Renal cortical epithelial cell (primary cell): ENCODE measurements around the gene DPH5. TPM values are rescaled to one million over a fixed set of nuclear protein-coding genes. Genes with fewer than 3 reads are reported as not detected.

Source experiments
- DNase-seq: peaks from one replicate; pipeline ENCODE4 v3.0.0-alpha.2; 2011; ENCODE audit warnings: low read depth
- total RNA-seq: library from RNA; depleted of rRNA; stranded (reverse); fragments of >200 nt; gene quantifications from 2 replicates; pipeline ENCODE4 v1.2.3, GENCODE V29; 2014

The DPH5 gene
- total RNA-seq, 1 donor from 2014 or later = 27.7 TPM

DNA sequence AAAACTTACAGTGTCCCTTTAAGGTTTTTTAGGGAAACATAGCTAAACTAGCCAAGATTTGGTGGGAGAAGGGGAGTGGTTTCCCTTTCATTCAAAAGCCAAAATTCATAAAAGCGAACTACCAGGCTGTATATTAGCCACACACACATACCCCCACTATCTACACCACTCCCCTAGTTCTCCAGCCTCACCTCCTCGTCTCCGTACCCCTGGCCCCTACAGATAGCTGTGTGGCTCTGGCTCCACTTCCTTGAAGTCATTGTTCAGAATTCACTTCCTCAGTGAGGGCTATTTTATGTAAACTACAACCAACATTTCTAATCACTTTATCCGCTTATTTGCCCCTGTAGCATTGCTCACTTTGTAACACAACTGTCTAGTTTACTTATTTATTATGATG lies 5.3 kb upstream of the DPH5 start:
- DNase-seq = no peak

DNA sequence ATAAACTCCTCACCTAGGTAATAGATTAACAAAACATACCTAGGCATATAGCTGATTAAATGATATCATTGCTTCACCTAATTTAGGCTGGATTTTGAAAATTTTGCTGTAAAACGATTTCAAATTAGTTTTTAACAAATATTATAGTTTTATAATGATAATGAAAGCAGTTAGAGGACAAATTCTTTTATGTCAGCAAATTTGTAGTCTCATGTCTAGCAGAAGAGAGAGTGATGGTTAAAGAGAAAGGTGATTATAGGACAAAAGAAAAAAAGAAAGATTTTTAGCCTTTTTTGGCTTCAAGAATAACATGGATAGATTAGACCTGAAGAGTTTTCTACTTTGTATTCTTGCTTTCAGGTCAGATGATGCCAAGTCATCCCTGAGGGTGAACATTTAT lies 3.6 kb upstream of the DPH5 start:
- no peak for DNase-seq

DNA sequence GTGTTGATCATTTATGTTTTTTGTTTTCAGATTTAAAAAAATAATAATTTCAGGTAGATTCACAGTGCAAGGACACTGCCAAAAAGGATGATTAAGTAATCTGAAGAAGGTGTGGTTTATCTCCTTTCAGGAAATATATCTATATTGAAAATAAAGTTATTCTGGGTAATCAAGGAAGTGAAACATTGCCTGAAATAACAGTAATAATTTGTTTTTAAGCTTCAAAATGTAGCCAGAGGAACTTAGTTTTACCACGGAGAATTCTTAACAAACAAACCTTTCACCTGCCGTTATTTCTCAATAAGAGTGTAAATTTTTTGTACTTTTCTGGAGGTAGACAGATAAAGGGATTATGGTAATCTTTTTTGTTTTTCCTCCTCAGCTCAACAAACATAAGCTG lies 2.9 kb upstream of the DPH5 start:
- no peak for DNase-seq

DNA sequence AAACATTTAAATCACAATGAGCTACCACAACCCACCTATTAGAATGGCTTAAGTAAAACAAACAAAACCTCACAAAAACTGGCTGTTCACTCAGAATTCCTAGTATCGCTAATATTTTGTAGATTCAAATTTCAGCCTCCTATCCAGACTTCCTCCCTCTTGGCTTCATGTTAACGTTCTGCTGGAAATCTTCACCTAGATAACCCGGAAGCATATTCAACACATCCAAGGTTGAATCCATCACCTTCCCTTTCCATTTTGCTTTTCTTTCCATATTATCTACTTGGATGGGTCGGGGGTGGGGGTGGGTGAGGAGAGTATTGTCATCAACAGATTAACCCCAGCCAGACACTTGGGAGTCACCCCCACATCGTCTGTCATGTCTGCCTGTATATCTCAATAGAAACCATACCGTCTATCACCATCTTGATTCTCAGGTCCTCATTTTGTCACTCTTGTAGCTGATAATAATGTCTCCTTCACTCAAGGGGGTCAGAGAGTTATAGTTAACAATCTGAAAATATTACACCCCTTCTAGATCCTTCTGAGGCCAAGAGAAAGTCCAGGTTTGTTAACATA lies 1.7 kb upstream of the DPH5 start:
- DNase-seq = no peak

DNA sequence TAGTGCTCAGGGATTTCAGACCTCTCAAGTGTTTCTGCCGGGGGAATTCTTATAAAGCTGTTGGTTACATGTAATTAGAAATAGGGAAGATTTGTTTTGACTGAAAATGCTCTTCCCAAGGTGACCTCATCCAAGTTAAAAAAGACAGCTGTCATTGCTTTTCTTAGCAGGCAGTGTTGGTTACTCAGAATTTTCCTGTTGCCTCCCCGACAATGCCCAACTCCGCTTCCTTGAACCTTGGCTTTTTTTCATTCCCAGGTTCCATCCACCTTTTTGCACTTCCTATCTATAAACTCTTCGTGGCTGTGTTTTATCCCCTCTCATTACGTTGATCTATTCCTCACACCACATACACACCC lies 825 bp upstream of the DPH5 start:
- no peak for DNase-seq

DNA sequence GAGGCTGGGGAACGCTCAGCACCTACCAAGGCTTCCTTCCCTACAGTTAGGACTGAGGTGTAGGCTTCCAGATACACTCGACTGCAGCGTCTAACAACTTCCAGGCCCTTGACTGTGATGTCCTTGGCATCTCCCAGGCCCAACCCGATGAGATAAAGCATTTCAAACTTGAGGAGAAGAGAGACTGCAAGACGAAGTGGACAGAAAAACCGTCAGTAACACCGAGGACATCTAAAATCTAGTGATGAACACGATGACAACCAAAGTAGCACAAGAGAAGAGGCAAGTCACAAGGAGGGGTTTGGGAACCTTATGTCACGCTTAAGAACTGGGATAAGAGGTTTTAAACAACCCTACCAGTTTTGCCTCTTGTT lies 314 bp downstream of the DPH5 start:
- DNase-seq = peak; percentile 27

DNA sequence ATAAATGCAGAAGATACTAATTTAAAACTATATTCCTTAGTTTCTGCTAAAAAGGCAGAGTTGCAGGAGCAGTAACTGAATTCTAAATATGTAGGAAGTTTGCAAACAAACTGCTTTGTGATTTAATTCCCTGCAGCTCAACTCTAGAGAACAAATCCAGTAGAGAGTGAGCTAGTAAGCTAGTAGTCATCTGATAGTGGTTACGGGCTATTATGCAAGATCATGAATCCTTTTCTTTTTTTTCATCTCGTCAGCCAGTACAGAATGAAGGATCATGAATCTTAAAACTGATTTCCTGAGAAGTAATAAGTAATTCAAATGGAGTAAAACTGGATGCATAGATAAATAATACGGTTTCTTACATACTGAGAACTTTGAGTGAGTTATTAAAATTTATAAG lies 3.3 kb downstream of the DPH5 start:
- peak; percentile 61 for DNase-seq

DNA sequence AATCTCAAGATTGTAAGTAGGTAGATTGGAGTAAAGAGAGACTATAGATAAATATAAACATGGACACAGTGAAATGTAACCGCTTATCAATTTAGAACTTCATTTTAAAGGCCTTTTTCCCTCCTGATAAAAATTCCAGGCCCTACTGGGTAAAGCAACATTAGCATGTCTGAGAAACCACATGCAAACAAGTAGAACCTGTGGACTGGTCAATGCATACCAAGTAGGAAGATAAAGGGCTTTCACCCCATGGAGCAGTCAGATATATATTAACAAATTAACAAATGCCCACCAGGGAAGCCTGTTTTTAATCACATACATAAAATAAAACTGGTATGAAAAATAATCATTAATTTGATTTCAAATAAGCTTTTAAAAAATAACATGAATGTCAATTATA lies 8.1 kb downstream of the DPH5 start:
- DNase-seq = no peak

DNA sequence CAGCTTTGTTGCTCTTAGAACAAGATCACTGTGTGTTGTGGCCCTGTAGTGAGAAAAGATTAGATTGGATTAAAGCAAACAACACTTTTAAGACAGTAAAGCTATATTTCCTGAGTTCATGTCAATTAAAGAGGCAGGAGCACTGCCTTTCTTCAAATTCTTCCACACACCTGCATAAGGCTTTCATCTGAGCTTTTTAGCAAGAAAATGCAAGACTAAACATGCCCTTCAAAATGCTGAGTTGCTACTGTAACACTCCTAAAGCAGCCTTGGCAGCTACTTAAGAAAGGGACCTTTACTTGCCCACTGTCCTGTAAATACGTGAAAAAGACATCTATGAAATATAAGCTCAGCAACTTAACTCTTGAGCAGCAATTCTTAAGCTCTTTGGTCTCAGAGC lies 11.8 kb downstream of the DPH5 start:
- DNase-seq = no peak

DNA sequence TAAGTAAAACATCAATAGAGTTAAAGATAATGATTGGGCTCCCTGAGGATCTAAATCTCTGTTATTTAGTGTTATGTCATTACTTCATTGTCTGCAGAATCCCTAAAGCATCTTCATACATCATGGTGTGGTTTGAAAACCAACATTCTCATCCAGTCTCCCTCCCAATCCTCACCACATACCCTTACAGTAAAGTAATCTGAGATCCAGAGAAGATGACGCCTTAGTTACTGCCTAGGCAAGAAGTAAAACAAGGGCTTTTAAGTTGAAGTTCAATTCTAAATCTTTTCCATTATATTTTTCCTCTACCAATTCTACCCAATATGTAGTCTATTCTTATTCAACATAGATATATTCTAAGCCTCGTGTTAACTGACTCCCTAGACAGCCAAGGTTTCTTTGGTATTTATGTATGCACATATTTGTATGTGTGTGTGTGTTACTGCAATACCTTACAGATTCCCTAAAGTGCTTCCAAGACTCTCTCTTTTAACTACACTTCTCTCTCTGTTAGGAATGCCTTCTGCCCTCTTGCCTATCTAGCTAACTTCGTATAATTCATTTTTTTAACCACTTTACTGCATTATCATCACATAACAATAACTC lies 17.3 kb downstream of the DPH5 start:
- DNase-seq = no peak

DNA sequence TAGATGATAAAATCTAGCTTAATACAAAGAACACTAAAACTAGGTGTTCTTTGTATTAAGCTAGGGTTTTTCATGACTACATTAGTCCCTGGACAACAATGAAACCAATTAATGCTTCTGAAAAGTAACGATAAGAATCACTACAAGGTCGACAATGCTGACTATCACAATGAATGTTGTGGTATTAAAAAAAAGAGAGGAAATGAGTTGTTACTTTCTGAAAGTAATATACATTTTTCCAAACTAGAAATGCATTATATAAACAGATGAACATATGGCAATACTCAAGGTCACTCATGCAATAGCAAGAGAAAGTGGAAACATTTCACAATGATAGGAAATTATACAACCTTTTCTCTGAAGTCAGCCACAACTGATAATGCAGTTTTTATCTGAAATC lies 19.0 kb downstream of the DPH5 start:
- no peak for DNase-seq

DNA sequence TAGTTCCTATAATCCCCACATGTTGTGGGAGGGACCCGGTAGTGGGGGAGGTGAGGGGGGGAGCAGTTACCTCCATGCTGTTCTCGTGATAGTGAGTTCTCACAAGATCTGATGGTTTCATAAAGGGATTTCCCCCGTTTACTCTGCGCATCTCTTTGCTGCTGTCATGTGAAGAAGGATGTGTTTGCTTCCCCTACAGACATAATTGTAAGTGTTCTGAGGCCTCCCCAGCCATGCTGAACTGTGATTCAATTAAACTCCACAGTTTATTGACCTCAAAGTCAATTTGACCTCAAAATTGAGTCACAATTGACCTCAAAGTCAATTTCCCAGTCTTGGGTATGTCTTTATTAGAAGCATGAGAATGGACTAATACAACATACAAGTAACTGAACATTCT lies 19.7 kb downstream of the DPH5 start:
- DNase-seq = peak; percentile 67

DNA sequence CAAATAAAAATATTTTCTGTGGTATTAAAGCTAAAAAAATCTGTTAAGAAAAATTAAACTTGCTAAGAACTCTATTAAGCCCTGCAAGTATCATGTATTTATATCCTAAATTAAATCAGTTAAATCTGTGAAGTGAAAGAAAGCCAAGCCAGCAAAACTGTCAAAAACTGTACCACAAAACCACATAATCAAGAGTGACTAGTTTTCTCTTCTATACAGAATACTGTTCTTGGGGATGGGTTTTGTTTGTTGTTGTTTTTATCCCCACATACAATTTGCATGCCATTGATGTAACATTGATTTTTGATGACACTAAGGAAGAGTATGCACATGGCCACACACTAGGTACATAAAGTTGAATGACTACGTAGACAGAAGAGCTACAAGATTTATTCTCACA lies 20.4 kb downstream of the DPH5 start:
- no peak for DNase-seq

DNA sequence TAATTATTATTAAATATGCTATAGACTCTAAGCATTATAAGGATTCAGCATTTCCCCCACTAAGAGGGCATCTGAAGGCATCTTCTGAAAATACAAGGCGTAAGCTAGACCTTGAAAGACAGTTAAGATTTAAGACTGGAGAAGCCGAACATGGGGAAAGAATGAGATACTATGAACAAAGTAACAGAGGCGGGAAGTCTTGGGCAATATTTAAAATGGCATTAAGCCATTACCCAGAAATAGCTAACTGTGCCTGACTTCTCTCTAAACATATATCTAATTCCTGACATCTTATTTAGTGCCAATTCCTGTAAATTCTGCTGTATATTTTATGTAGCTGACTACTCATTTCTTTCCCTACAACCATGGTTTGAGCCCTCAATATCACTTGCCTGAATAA lies 20.9 kb downstream of the DPH5 start:
- peak; percentile 30 for DNase-seq

DNA sequence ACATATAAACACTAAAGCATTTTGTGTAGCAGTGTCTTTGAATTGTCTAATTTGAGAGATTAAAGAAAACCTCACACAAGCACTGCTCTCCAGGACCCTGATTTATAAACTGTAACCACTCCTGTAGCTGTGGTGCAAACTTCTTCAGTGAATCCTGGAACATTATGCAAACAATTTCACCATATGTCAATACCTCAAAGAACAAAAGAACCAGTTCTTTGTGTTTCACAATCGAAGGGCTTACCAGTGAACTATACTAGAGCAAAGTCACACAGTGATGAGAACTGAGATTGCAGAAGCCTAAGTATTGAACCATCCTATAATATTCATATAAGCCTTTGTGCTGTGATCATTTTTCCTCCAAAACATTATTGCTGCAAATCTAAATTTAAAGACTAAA lies 21.5 kb downstream of the DPH5 start:
- peak; percentile 85 for DNase-seq

DNA sequence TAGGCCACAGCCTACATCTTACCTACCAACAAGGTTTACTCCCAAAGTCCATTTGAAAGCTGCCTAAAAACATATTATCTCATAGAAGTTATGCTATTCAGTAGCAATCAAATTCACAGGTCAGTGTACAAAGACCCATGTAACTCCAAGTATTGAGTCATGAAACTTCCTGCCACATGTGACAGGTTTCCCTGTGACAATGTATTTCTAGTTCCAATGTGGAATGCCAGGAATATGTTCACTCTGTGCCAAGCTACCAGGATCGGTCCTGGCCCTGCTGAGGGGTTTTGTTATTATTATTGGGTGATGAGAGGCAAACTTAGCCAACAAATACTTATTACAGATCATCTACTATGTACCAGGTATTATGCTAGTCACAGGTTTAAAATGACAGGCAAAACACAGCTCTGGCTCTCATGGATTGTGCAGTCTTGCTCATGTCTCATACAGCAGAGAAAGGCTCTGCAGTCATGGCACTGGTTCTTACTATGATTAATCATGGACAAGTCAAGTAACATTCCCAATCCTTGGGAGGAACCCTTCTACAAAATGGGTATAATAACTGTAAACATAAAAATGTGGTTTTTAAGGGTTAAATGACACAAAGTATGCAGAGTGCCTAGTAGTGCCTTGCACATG lies 22.5 kb downstream of the DPH5 start:
- peak; percentile 30 for DNase-seq

DNA sequence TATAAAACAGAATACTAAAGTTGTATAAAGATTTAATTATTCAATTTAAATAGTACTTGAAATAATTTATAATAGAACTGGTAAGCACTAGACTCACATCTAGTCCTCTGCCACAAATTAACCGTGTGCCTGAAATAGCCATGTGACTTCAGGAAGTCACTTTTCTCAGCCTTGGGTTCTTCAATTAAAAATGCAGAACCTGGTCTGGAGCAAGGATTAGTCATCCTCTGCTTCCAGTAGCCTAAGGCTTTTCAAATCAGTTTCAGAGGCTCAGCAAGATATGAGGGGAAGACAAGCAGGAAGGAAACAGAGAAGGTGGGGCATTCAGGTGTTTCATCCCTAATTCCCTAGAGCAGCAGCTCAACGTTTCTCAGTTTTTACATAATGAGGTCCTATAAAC lies 23.0 kb downstream of the DPH5 start:
- DNase-seq = peak; percentile 91

DNA sequence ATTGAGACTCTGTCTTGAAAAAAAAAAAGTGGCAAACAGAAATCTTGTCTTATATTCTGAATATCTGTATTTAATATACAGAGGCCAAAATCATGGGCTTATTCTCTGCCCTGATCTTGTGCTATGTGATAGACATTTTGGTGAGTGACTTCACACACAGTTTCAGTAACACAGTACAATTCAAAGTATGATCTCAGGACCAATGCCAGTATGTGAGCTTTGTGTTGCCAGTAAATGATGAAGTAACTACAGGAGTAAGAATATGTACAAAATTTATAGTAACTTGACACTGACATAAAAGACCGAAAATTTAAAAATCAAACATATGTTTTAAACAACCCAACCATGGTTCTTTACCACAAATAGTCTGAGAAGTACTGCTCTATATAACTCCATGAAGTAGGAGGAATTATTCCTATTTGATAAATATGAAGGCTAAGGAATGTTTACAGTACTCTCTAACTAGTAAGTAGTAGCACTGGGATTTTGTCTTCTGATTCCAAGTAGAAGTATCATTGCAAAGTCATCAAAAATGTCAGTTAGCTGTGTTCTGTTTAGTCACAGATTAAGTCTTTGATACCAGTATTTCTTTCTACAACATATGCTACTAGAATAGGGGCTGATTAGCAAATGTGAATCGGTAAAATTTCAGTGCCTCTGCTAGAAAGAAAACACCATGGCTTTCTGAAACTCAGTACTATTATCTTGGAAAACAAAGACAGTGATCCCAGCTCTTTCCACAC lies 25.3 kb downstream of the DPH5 start:
- no peak for DNase-seq

DNA sequence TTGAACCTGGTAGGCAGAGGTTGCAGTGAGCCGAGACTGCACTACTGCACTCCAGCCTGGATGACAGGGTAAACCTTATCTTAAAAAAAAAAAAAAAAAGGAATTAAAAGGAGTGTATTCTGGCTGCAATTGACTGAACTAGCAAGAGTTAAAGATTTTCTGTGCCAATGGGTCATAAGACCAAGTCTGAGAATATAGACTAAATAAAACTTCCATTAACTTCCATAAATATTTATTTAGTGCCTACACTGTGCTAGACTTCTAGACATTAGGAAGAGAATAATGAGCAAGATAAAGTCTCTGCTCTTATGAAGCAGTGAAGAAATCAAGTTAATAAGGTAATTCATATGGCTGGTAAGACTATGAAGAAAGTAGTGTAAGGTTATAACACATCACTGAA lies 27.2 kb downstream of the DPH5 start:
- DNase-seq = no peak

DNA sequence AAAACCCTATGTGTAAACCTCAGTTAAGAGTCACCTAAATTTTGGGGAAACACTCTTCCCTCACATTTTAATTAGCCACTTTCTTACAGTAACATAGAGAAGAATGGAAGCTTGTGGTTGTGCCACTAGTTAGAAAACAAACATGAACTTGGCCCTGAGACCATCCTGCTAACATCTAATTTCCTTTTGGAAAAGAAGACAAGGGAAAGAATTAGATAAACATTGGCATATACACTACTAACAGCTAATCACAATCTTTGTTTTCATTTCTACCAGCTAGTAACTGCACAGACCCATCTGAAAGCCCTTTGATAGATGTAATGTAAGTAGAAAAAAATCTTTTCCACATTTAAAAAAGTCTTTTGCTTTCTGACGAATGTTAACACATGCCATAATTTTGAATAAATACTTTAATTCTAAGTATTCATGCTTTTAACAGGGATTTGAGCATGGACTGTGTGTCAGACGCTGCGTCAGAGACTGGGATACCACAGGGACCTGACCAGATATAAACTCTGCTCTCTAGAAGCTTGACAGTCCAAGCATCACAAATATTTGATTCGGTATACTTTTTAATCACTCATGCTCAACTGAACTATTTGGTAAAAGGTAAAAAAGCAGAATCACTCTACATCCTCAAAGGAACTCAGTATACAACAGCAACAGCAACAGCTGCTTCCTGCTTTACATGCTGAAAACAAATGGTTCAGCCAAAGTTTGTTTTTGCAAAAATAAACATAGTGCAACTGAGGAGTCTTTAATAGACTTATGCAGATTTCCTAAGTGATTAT lies 30.2 kb downstream of the DPH5 start:
- no peak for DNase-seq

DNA sequence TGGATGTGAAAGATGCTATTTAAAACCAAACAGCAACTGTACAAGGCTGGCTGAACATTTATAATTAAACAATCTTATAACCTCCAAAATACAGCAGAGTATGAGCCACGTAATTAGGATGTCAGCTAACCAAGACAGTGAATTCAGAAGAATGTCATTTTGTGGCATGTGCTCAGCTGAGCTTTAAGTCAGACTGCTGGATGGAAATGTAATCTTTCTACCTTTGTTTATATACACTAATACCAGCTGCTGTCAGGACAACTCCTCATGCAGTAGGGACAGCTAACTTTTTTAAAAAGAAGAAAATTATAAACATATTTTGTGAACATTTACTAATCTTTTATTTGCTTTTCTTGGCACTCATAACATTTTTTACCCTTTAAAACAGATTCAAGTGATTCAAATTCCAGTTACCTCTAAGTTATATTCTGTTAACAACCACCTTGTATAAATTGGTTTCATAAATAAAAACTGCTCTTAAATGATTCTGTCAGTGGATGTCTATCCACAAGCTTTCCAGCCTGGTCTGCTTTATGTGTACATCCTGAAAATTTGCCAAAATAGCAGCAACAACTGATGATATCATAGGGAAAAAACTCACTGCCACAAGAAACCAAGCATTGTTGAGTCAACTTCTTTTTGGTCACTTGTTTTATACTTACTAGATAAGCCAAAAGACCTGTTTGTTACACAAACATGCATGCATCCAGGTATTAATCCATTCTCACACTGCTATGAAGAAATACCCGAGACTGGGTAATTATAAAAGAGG lies 36.1 kb downstream of the DPH5 start:
- peak; percentile 80 for DNase-seq

DNA sequence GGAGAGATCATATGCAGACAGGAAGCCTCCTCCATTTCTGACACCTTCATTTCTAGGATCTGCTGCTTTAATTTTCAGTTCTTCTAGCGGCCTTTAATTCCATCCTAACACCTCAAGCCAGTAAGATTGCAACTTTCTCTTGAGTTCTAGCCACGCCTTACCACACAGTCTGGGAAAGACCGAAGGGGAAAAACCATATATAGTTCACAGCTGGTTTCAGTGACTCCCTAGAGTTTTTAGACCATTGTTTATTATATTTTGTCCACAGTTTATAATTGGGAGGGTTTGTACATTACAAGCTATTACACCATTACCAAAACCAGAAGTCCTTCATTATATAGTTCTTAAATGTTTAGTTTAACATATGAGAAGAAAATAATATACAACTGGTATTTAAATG lies 37.5 kb downstream of the DPH5 start:
- no peak for DNase-seq
